Colonic mucosa (tissue), 4 donors: ENCODE measurements around the gene RALGAPA2. TPM values are rescaled to one million over a fixed set of nuclear protein-coding genes. Genes with fewer than 3 reads are reported as not detected.

Experiments used
- DNase-seq: peaks from one replicate; pipeline ENCODE4 v3.0.0-alpha.2; 2020
- H3K27ac ChIP-seq: fragments of 200-600 bp; one replicate; pipeline ENCODE4 v1.8.0; 2021
- H3K27me3 ChIP-seq: fragments of 200-600 bp; one replicate; pipeline ENCODE4 v1.8.0; 2021
- H3K36me3 ChIP-seq: fragments of 200-600 bp; one replicate; pipeline ENCODE4 v1.8.0; 2021
- H3K4me1 ChIP-seq: fragments of 200-600 bp; one replicate; pipeline ENCODE4 v1.8.0; 2021; ENCODE audit warnings: mild to moderate bottlenecking
- H3K4me3 ChIP-seq: fragments of 200-600 bp; one replicate; pipeline ENCODE4 v1.8.0; 2021
- H3K9ac ChIP-seq, 2 donors: one replicate each; pipeline ENCODE4 v1.7.0; 2013; ENCODE audit warnings: control low read depth in 2 of 2, low read depth in 2 of 2, low read length in 2 of 2
- H3K9me3 ChIP-seq: fragments of 200-600 bp; one replicate; pipeline ENCODE4 v1.8.0; 2021
- CTCF ChIP-seq: fragments of 200-600 bp; IDR thresholded peaks from one replicate; pipeline ENCODE4 v1.8.0; 2022; ENCODE audit warnings: antibody characterized with exemption, mild to moderate bottlenecking
- intact Hi-C: fragments of 100-400 bp; cut with DNase I; formaldehyde crosslinking; loops from one replicate; pipeline ENCODE4 v1.14.1; 2022
- total RNA-seq, 2 donors: library from RNA; stranded (reverse); fragmentation: NEBNext Ultra II Directional in 1 of 2; extraction: Animal tissue kit (Norgen Biotek cat#: 25700) in 1 of 2; gene quantifications; one replicate each; pipeline ENCODE4 v1.2.1, GENCODE V29; 2021
- donor health status: healthy.
- donor health status: DM: no; HTN: no; CAD: no.
- donor health status: DM: no; HTN: no; CAD: no.

The RALGAPA2 gene
- total RNA-seq, 2 donors from 2014 or later = 64.5 to 66.1 TPM

- Histone ChIP-seq H3K27me3 (no peaks in the 10 kb centered on the region), H3K27ac (no peak overlapping the region), H3K9ac (no peak overlapping the region), H3K4me3 (no peak overlapping the region), H3K4me1 (no peaks in the 10 kb centered on the region), H3K9me3 (no peaks in the 10 kb centered on the region), H3K36me3 (no peaks in the 10 kb centered on the region)
- intact Hi-C loops = no loop called here
- DNase-seq = no peak
- TF ChIP-seq CTCF = no peak
Observed at GRCh38 chr20:20525756-20526155, 186.7 kb downstream of the RALGAPA2 start.

GRCh38 chr20:20525214-20525613, 187.2 kb downstream of the RALGAPA2 start:
- Histone ChIP-seq H3K9me3 (no peaks in the 10 kb centered on the region), H3K27me3 (no peaks in the 10 kb centered on the region), H3K27ac (no peak overlapping the region), H3K36me3 (no peaks in the 10 kb centered on the region), H3K4me1 (no peaks in the 10 kb centered on the region), H3K9ac (no peak overlapping the region), H3K4me3 (no peak overlapping the region)
- intact Hi-C loops = no loop called here
- no peak for TF ChIP-seq CTCF
- no peak for DNase-seq

GRCh38 chr20:20524756-20525155, 187.7 kb downstream of the RALGAPA2 start:
- no peaks in the 10 kb centered on the region for H3K27me3 ChIP-seq
- no peaks in the 10 kb centered on the region for H3K4me1 ChIP-seq
- no peak for TF ChIP-seq CTCF
- DNase-seq = no peak
- intact Hi-C loops = no loop called here
- no peaks in the 10 kb centered on the region for H3K36me3 ChIP-seq
- no peak overlapping the region for H3K4me3 ChIP-seq
- H3K9ac ChIP-seq = no peak overlapping the region
- H3K27ac ChIP-seq = no peak overlapping the region
- no peaks in the 10 kb centered on the region for H3K9me3 ChIP-seq

DNA sequence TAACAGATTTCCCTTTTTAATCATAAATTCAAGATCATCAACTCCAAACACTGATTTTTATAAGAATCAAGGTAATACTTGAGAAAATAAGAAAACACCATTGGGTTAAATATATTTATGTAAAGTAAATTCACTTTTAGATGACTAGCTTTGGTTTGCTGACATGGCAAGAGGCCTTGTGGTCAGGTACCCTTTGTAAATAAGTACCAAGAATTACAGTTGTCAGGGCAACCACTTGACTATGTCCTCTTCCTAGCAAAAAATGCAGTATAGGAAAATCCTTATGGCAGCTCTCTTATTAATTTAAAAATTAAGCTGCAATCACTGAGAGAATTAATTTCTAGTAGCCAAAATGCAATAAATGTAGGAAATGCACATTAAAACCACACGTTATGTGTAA, 190.7 kb downstream of the RALGAPA2 start:
- no peak for TF ChIP-seq CTCF
- DNase-seq = no peak
- Histone ChIP-seq H3K36me3 (no peaks in the 10 kb centered on the region), H3K4me3 (no peak overlapping the region), H3K27me3 (no peaks in the 10 kb centered on the region), H3K9ac (no peak overlapping the region), H3K27ac (no peak overlapping the region), H3K4me1 (no peaks in the 10 kb centered on the region), H3K9me3 (no peaks in the 10 kb centered on the region)
- intact Hi-C loops = no loop called here

- Histone ChIP-seq H3K9ac (no peak overlapping the region), H3K4me1 (no peaks in the 10 kb centered on the region), H3K4me3 (no peak overlapping the region), H3K36me3 (no peaks in the 10 kb centered on the region), H3K27ac (no peak overlapping the region), H3K9me3 (no peaks in the 10 kb centered on the region), H3K27me3 (no peaks in the 10 kb centered on the region)
- no peak for DNase-seq
- no peak for TF ChIP-seq CTCF
- intact Hi-C loops = no loop called here
Observed at GRCh38 chr20:20520776-20521175, 191.7 kb downstream of the RALGAPA2 start.

DNA sequence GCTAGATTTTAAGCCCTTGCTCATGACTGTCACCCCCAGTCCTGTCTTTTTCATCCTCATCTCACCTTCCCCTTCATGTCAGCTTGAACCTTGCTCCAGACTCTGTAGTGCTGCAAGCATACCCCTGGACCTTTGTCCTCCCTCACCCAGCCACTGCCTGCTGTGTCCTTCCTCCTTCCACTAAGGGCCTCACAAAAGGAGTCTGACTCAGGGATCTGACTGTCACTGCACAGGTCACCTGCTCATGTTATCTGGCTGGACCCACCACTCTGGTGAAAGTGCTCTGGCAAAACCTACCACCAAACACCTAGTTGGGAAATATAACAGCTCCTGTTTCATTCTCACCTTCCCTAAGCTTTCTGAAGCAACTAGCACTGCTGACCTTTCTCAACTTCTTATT, 193.2 kb downstream of the RALGAPA2 start:
- Histone ChIP-seq H3K9me3 (no peaks in the 10 kb centered on the region), H3K27me3 (no peaks in the 10 kb centered on the region), H3K4me3 (no peak overlapping the region), H3K9ac (no peak overlapping the region), H3K36me3 (no peaks in the 10 kb centered on the region), H3K27ac (no peak overlapping the region), H3K4me1 (no peaks in the 10 kb centered on the region)
- TF ChIP-seq CTCF = no peak
- intact Hi-C loops = no loop called here
- peak; percentile 55 for DNase-seq
